Measurements from ENCODE around the gene DECR2. TPM values are rescaled to one million over a fixed set of nuclear protein-coding genes. Genes with fewer than 3 reads are reported as not detected.
A peak's percentile ranks its signal among the peaks of the same experiment; 100 is the strongest.
"Not testable (repeated sequence)": the region's sequence is repeated elsewhere in the genome, so short reads cannot be mapped to it uniquely, and the experiment has no call there.

DECR2 gene
- total RNA-seq, 4 donors from 2014 or later: 17.0 to 23.3 (median 18.8) TPM

- intact Hi-C loops (cut with DNase I; ENCODE audit: low total_unique reads): no loop called here
- peak overlapping the region; percentile 58 to 76 (median 69) for H3K27ac ChIP-seq
- H3K4me1 ChIP-seq: peaks cover 28 to 37% of the 10 kb centered on the region in 2 donors
- no peaks in the 10 kb centered on the region for H3K27me3 ChIP-seq
- in situ Hi-C loops (cut with MboI; ENCODE audit: low sequenced_read_pairs in 4 of 4): no loop called here
- TF ChIP-seq POLR2A (IDR thresholded peaks at IDR 0.05): no peak
- TF ChIP-seq CTCF (IDR thresholded peaks at IDR 0.05 in 4 of 5, conservative IDR thresholded peaks at IDR 0.05 in 1 of 5): no peak
- peak overlapping the region; percentile 70 to 78 (median 72) for H3K4me3 ChIP-seq
- peak; percentile 63 to 64 for ATAC-seq
- H3K36me3 ChIP-seq: peaks cover 0 to 11% of the 10 kb centered on the region in 2 donors
- DNase-seq: no peak
- H3K9me3 ChIP-seq: no peaks in the 10 kb centered on the region
Measured at GRCh38 chr16:381012-381788, 20.5 kb upstream of the DECR2 start.

GRCh38 chr16:381789-382717 is 19.6 kb upstream of the DECR2 start, which contains the start of gene PGAP6:
PGAP6 (minus strand) TSS chr16:381978; CDS start chr16:381821, 157 bp downstream.
- Histone ChIP-seq H3K27ac (peak within 1 kb of the TSS; percentile 87 to 95 (median 88)), H3K4me1 (peaks cover 28 to 39% of the 10 kb centered on the region in 2 donors), H3K9me3 (no peaks in the 10 kb centered on the region), H3K4me3 (peak within 1 kb of the TSS; percentile 73 to 96 (median 80)), H3K36me3 (peaks cover 0 to 5% of the 10 kb centered on the region in 2 donors), H3K27me3 (no peaks in the 10 kb centered on the region)
- in situ Hi-C loops (cut with MboI; ENCODE audit: low sequenced_read_pairs in 4 of 4): no loop called here
- intact Hi-C loops (cut with DNase I; ENCODE audit: low total_unique reads): loop anchor here (1.0 kb wide), 1 partner anchor 19 kb away; the partner anchor contains the start of gene DECR2
- DNase-seq: peak; percentile 58 to 66
- peak; percentile 80 to 83 for ATAC-seq
- TF ChIP-seq CTCF (IDR thresholded peaks at IDR 0.05 in 4 of 5, conservative IDR thresholded peaks at IDR 0.05 in 1 of 5): no peak
- TF ChIP-seq POLR2A (IDR thresholded peaks at IDR 0.05): peak; percentile 70 to 75

- Histone ChIP-seq H3K4me3 (peak overlapping the region in 2 of 4 donors; percentile 78 to 96), H3K9me3 (no peaks in the 10 kb centered on the region), H3K36me3 (no peaks in the 10 kb centered on the region), H3K27me3 (no peaks in the 10 kb centered on the region), H3K4me1 (peaks cover 33 to 46% of the 10 kb centered on the region in 2 donors), H3K27ac (peak overlapping the region; percentile 68 to 95 (median 88))
- in situ Hi-C loops (cut with MboI; ENCODE audit: low sequenced_read_pairs in 4 of 4): no loop called here
- TF ChIP-seq CTCF (IDR thresholded peaks at IDR 0.05 in 4 of 5, conservative IDR thresholded peaks at IDR 0.05 in 1 of 5) (no peak), POLR2A (IDR thresholded peaks at IDR 0.05) (no peak)
- DNase-seq (no peak), ATAC-seq (no peak)
- intact Hi-C loops (cut with DNase I; ENCODE audit: low total_unique reads): no loop called here
Measured at GRCh38 chr16:383326-384051, 18.2 kb upstream of the DECR2 start.

- ATAC-seq (no peak), DNase-seq (no peak)
- H3K36me3 ChIP-seq: no peaks in the 10 kb centered on the region
- H3K27ac ChIP-seq: peak overlapping the region; percentile 48 to 88 (median 78)
- intact Hi-C loops (cut with DNase I; ENCODE audit: low total_unique reads) (no loop called here), in situ Hi-C loops (cut with MboI; ENCODE audit: low sequenced_read_pairs in 4 of 4) (no loop called here)
- H3K4me1 ChIP-seq: peaks cover 25 to 39% of the 10 kb centered on the region in 2 donors
- TF ChIP-seq POLR2A (IDR thresholded peaks at IDR 0.05) (no peak), CTCF (IDR thresholded peaks at IDR 0.05 in 4 of 5, conservative IDR thresholded peaks at IDR 0.05 in 1 of 5) (no peak)
- H3K9me3 ChIP-seq: no peaks in the 10 kb centered on the region
- H3K4me3 ChIP-seq: peak overlapping the region in 2 of 4 donors; percentile 9 to 32
- no peaks in the 10 kb centered on the region for H3K27me3 ChIP-seq
Measured at GRCh38 chr16:386641-387156, 15.0 kb upstream of the DECR2 start.

GRCh38 chr16:387761-388666 is 13.7 kb upstream of the DECR2 start:
- intact Hi-C loops (cut with DNase I; ENCODE audit: low total_unique reads); H3K27me3 ChIP-seq; DNase-seq; H3K4me3 ChIP-seq; in situ Hi-C loops (cut with MboI; ENCODE audit: low sequenced_read_pairs in 4 of 4); H3K9me3 ChIP-seq; ATAC-seq; H3K36me3 ChIP-seq: not testable (repeated sequence)
- Histone ChIP-seq H3K4me1 (peaks cover 20 to 36% of the 10 kb centered on the region in 2 donors), H3K27ac (peak overlapping the region; percentile 49 to 88 (median 62))

All from gastrocnemius medialis (tissue), 4 donors.